Ovary (tissue), 10 donors: ENCODE data around the gene ZNRF1. TPM values are rescaled to one million over a fixed set of nuclear protein-coding genes. Genes with fewer than 3 reads are reported as not detected.

Source experiments
- DNase-seq, 5 donors: peaks; one replicate each; pipeline ENCODE4 v3.0.0-alpha.2; 2019 to 2020
- H3K27ac ChIP-seq, 2 donors: fragments of 200-600 bp; one replicate each; pipeline versions ENCODE4 v1.5.1 to v1.8.0; 2019 to 2022
- H3K27me3 ChIP-seq: fragments of 200-600 bp; one replicate; pipeline ENCODE4 v1.8.0; 2022
- H3K36me3 ChIP-seq: fragments of 200-600 bp; sonication (generic); one replicate; pipeline ENCODE4 v1.5.1; 2019
- H3K4me1 ChIP-seq: one replicate; pipeline ENCODE4 v1.8.1; 2013; ENCODE audit warnings: mild to moderate bottlenecking, moderate library complexity; ENCODE audit not compliant: insufficient read depth
- H3K4me3 ChIP-seq: fragments of 200-600 bp; sonication (generic); one replicate; pipeline ENCODE4 v1.5.1; 2017
- H3K9me3 ChIP-seq, 2 donors: fragments of 200-600 bp in 1 of 2; sonication (generic) in 1 of 2; one replicate each; pipeline versions ENCODE4 v1.5.1 to v1.8.1; 2013 to 2019; ENCODE audit warnings: mild to moderate bottlenecking in 1 of 2, moderate library complexity in 1 of 2
- CTCF ChIP-seq, 3 donors: fragments of 450-650 bp in 2 of 3; fragments of 200-600 bp in 1 of 3; IDR thresholded peaks; one replicate each; pipeline versions ENCODE4 v1.5.1 to v1.8.0; 2016 to 2022; ENCODE audit warnings: antibody characterized with exemption in 3 of 3, mild to moderate bottlenecking in 1 of 3
- EP300 ChIP-seq: sonication (generic); formaldehyde crosslinking; IDR thresholded peaks from one replicate; pipeline ENCODE4 v1.6.1; 2017; ENCODE audit warnings: antibody characterized with exemption
- POLR2A ChIP-seq: fragments of 450-650 bp; IDR thresholded peaks from one replicate; pipeline ENCODE4 v1.6.1; 2017; ENCODE audit warnings: antibody characterized with exemption, mild to moderate bottlenecking, moderate library complexity
- WGBS, 3 donors: extraction: QIAGEN DNeasy Blood & Tissue Kit in 1 of 3; methylation state at CpG; one replicate each; pipeline versions ENCODE4 v1.1.5 to v1.1.7; 2013 to 2017; 5-methylcytosine and 5-hydroxymethylcytosine counted together
- intact Hi-C, 4 donors: fragments of 100-400 bp; cut with DNase I; formaldehyde crosslinking; loops; one replicate each; pipeline versions ENCODE4 v1.11.0 to v1.15.1; 2022 to 2023
- long read RNA-seq, 3 donors: library from polyadenylated mRNA in 2 of 3; unstranded in 2 of 3; transcript quantifications; one replicate each; pipeline ENCODE4 v2.0.0 and lab custom pipeline, GENCODE V29; 2021 to 2026
- polyA plus RNA-seq, 2 donors: library from polyadenylated mRNA; stranded (reverse); fragments of 200-250 nt in 1 of 2; fragments of 350-450 nt in 1 of 2; fragmentation: Illumina TruSeq in 1 of 2; extraction: RNeasy Lipid Tissue Mini Kit (QIAGEN cat#74804) in 1 of 2; gene quantifications; one replicate each; pipeline ENCODE4 v1.2.3, GENCODE V29; 2013 to 2014
- total RNA-seq, 7 donors: library from RNA; depleted of rRNA in 2 of 7; stranded (reverse); fragments of >200 nt in 2 of 7; fragmentation: NEBNext Ultra II Directional in 3 of 7; extraction: Animal tissue kit (Norgen Biotek cat#: 25700) in 3 of 7; gene quantifications; one replicate each; pipeline versions ENCODE4 v1.1.0 to v1.2.4, GENCODE V29; 2016 to 2023
- donor health status: DM: no; HTN: no; CAD: no; lungs with moderate emphysema.
- donor health status: DM: no; HTN: no; CAD: no.
- donor health status: Bipolar disorder and iron deficiency.
- donor health status: DM: yes; HTN: yes; CAD: no.
- donor health status: DM: no; HTN: no; CAD: no.
- donor health status: DM: yes; HTN: yes; CAD: no.

ZNRF1 gene
- 10 to 100 TPM; 16.8 to 27.9 (median 25.0) TPM for total RNA-seq
- 10 to 100 TPM; 10.8 to 24.3 TPM for polyA plus RNA-seq
- long read RNA-seq, donor 1, full-length matches to known transcripts, result 8 of 11 reads
- long read RNA-seq, donor 1, partial matches to known transcripts, result 1 of 11 reads
- long read RNA-seq, donor 1, other reads (novel, unspliced or antisense), result 2 of 11 reads
- long read RNA-seq, donor 2, full-length matches to known transcripts, result 32 of 64 reads
- long read RNA-seq, donor 2, partial matches to known transcripts, result 32 of 64 reads
- long read RNA-seq, donor 2, other reads (novel, unspliced or antisense), result 0 of 64 reads
- long read RNA-seq, donor 3, full-length matches to known transcripts, result 46 of 61 reads
- long read RNA-seq, donor 3, partial matches to known transcripts, result 4 of 61 reads
- long read RNA-seq, donor 3, other reads (novel, unspliced or antisense), result 11 of 61 reads

- H3K27me3 ChIP-seq, result no peaks in the 10 kb centered on the region
- peak within 1 kb of the TSS; percentile 80 for H3K4me3 ChIP-seq
- intact Hi-C loops, result loop anchor here (1.0 to 5.0 kb wide), 3 partner anchors 112 to 114 kb away; no protein-coding TSS in a partner anchor
- DNase-seq, result peak; percentile 78 to 93 (median 89)
- peaks cover 1% of the 10 kb centered on the region for H3K4me1 ChIP-seq
- H3K27ac ChIP-seq, result peak within 1 kb of the TSS; percentile 77 to 78
- H3K9me3 ChIP-seq, result no peaks in the 10 kb centered on the region
- WGBS, 3 donors, result 1% methylated on average over 19 to 73 of the region's 73 CpGs
- no peaks in the 10 kb centered on the region for H3K36me3 ChIP-seq
- TF ChIP-seq EP300 (no peak), CTCF (IDR thresholded peaks at IDR 0.05) (peak; percentile 79 to 83 (median 80)), POLR2A (peak; percentile 30)
Observed at GRCh38 chr16:74998481-74999218, at the start of gene ZNRF1. ZNRF1 (plus strand) TSS chr16:74999024; CDS start chr16:74999672, 648 bp downstream.

- no peak for TF ChIP-seq POLR2A
- TF ChIP-seq EP300, result no peak
- no peak for TF ChIP-seq CTCF (IDR thresholded peaks at IDR 0.05)
- DNase-seq, result no peak
- Histone ChIP-seq H3K4me3 (no peak overlapping the region), H3K4me1 (no peaks in the 10 kb centered on the region), H3K36me3 (no peaks in the 10 kb centered on the region), H3K27ac (no peak overlapping the region), H3K27me3 (no peaks in the 10 kb centered on the region), H3K9me3 (no peaks in the 10 kb centered on the region)
- intact Hi-C loops, result no loop called here
- 92 to 95% (median 95%) methylated on average over 3 of the region's 3 CpGs for WGBS, 3 donors
Observed at GRCh38 chr16:74949309-74949708, 49.5 kb upstream of the ZNRF1 start.

GRCh38 chr16:74950511-74950910, 48.3 kb upstream of the ZNRF1 start:
- Histone ChIP-seq H3K4me1 (no peaks in the 10 kb centered on the region), H3K36me3 (no peaks in the 10 kb centered on the region), H3K9me3 (no peaks in the 10 kb centered on the region), H3K27ac (no peak overlapping the region), H3K4me3 (no peak overlapping the region), H3K27me3 (no peaks in the 10 kb centered on the region)
- TF ChIP-seq EP300 (no peak), CTCF (IDR thresholded peaks at IDR 0.05) (no peak), POLR2A (no peak)
- 91 to 95% (median 95%) methylated on average over 7 of the region's 7 CpGs for WGBS, 3 donors
- intact Hi-C loops, result no loop called here
- no peak for DNase-seq

GRCh38 chr16:74951206-74951605, 47.6 kb upstream of the ZNRF1 start:
- H3K4me3 ChIP-seq, result no peak overlapping the region
- no peaks in the 10 kb centered on the region for H3K27me3 ChIP-seq
- no peaks in the 10 kb centered on the region for H3K9me3 ChIP-seq
- intact Hi-C loops, result no loop called here
- no peaks in the 10 kb centered on the region for H3K4me1 ChIP-seq
- H3K27ac ChIP-seq, result no peak overlapping the region
- TF ChIP-seq CTCF (IDR thresholded peaks at IDR 0.05) (no peak), POLR2A (no peak), EP300 (no peak)
- no peaks in the 10 kb centered on the region for H3K36me3 ChIP-seq
- DNase-seq, result no peak
- 95 to 97% (median 96%) methylated on average over 11 of the region's 11 CpGs for WGBS, 3 donors
